ENCODE results near the gene PRTG. TPM values are rescaled to one million over a fixed set of nuclear protein-coding genes. Genes with fewer than 3 reads are reported as not detected.

Gene PRTG
- total and polyA plus RNA-seq, 2 donors (not counting 3 experiments of a cell fraction or from before 2014, with no cell fraction given): 3.4 to 12.4 TPM

DNA sequence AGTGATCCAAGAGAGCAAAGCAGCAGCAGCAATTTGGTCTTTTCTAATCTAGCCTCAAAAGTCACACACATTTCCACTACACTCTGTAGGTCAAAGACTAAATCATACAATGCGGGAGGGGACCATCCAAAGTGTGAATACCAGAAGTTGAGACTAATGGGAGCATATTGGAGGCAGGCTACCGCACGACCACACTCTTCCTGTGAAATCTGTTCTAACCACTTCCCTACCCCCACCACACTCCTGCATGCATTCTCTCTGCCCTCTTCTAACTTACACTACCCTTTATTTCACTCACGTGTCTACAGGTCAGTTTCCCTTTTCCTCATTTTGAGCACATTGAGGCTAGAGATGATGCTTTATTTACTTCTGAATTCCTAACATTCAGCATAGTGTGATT is 23.7 kb upstream of the PRTG start:
- no TSS peak for BruUV-seq (replicated peaks)
- POLR2A ChIA-PET: no interaction called here
- dilution Hi-C loops (cut with MboI; ENCODE audit: extremely low pct_ligation_motif_present, low sequenced_read_pairs): no loop called here

More for the DNA sequence above, 23.7 kb upstream of the PRTG start:
- H3K36me3 ChIP-seq (ENCODE audit: control insufficient read depth in 2 of 2, extremely low read depth in 1 of 2, insufficient read depth in 2 of 2, low read length in 2 of 2): no peaks in the 10 kb centered on the region
- CTCF ChIA-PET: interaction anchor here (1.8 kb wide), 1 partner anchor 12 kb away, joined by 5 read pairs; no protein-coding TSS in a partner anchor
- intact Hi-C loops (cut with micrococcal nuclease): no loop called here
- no peak overlapping the region for H3K4me3 ChIP-seq (replicated peaks in 1 of 3; ENCODE audit: insufficient read depth in 1 of 3, low read depth in 1 of 3, low read length in 3 of 3)
- no peaks in the 10 kb centered on the region for H3K79me2 ChIP-seq (ENCODE audit: control insufficient read depth, insufficient read depth, low read length)
- FAIRE-seq (no peak), DNase-seq (ENCODE audit: low read depth, low spot score) (no peak)
- H3K27me3 ChIP-seq (ENCODE audit: control insufficient read depth in 2 of 2, insufficient read depth in 2 of 2, low read length in 2 of 2): no peaks in the 10 kb centered on the region
- no peaks in the 10 kb centered on the region for H3K4me1 ChIP-seq (ENCODE audit: control insufficient read depth, extremely low read depth, insufficient read depth, low read length)
- no peaks in the 10 kb centered on the region for H3K9me3 ChIP-seq (replicated peaks; ENCODE audit: control insufficient read depth, insufficient read depth, low read length)
- no peak overlapping the region for H3K9ac ChIP-seq (replicated peaks; ENCODE audit: extremely low read depth, insufficient read depth, low read length)
- no peak overlapping the region for H2AFZ ChIP-seq (ENCODE audit: low read depth, low read length)
- no peak overlapping the region for H3K27ac ChIP-seq (ENCODE audit: insufficient read depth, low read depth, low read length)
- H3K4me2 ChIP-seq (ENCODE audit: insufficient read depth, low read length): no peak overlapping the region
- no peaks in the 10 kb centered on the region for H4K20me1 ChIP-seq (replicated peaks; ENCODE audit: control insufficient read depth, extremely low read depth, insufficient read depth, low read length)
- no peak for TF ChIP-seq EZH2 (IDR thresholded peaks at IDR 0.05; ENCODE audit: borderline replicate concordance, low read depth, low read length, severe bottlenecking)
- TF ChIP-seq MAX (IDR thresholded peaks at IDR 0.05; ENCODE audit: insufficient read depth, insufficient read length): no peak
- TF ChIP-seq MYC (IDR thresholded peaks at IDR 0.05; ENCODE audit: low read depth, low read length): no peak
- TF ChIP-seq FOS (IDR thresholded peaks at IDR 0.05; ENCODE audit: borderline replicate concordance, insufficient read depth, low read length): no peak
- TF ChIP-seq GATA2 (IDR thresholded peaks at IDR 0.05; ENCODE audit: insufficient read depth, insufficient read length, low read depth, low read length): no peak
- no peak for TF ChIP-seq JUN (IDR thresholded peaks at IDR 0.05; ENCODE audit: borderline replicate concordance, insufficient read depth, insufficient read length, low read depth)
- no peak for TF ChIP-seq POLR2A (IDR thresholded peaks at IDR 0.05; ENCODE audit: low read depth, low read length)
- no peak for TF ChIP-seq POLR2AphosphoS5 (IDR thresholded peaks at IDR 0.05; ENCODE audit: insufficient read depth, low read depth, low read length)
- TF ChIP-seq, protein P1, sequence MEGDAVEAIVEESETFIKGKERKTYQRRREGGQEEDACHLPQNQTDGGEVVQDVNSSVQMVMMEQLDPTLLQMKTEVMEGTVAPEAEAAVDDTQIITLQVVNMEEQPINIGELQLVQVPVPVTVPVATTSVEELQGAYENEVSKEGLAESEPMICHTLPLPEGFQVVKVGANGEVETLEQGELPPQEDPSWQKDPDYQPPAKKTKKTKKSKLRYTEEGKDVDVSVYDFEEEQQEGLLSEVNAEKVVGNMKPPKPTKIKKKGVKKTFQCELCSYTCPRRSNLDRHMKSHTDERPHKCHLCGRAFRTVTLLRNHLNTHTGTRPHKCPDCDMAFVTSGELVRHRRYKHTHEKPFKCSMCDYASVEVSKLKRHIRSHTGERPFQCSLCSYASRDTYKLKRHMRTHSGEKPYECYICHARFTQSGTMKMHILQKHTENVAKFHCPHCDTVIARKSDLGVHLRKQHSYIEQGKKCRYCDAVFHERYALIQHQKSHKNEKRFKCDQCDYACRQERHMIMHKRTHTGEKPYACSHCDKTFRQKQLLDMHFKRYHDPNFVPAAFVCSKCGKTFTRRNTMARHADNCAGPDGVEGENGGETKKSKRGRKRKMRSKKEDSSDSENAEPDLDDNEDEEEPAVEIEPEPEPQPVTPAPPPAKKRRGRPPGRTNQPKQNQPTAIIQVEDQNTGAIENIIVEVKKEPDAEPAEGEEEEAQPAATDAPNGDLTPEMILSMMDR (IDR thresholded peaks at IDR 0.05; ENCODE audit: extremely low read depth in 1 of 2, insufficient read depth in 1 of 2, low read depth in 1 of 2, low read length in 2 of 2): no peak
- H3K9me1 ChIP-seq (replicated peaks; ENCODE audit: control insufficient read depth, extremely low read depth, insufficient read depth, low read length): no peaks in the 10 kb centered on the region

Data from endothelial cell of umbilical vein (primary cell).